ENCODE results near the gene EPS15.

Gene EPS15

DNA sequence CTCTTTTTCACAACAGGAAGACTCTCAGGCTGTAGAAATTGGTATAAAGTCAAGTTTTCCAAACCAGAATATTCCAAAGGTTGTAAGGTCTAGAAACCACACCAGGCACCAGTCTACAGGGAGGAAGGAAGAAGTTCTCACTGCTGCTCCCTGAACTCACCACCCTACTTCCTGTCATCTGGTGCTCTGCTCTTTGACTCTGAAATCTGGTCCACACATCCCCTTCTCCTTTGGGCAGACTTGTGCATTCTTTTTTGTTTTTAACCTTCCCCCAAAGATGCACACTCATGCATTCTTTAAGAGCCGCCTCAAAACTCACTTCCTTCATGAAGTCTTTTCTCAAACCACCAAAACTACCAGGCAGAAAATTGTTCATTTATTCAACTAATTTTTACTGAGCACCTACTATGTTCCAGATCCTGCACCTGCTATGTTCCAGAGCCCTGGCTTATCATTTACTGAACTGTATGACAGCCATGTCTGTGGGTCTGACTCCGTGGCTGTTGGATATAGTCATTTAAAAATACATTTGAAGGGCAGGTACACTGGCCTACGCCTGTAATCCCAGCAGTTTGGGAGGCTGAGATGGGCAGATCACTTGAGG, 30.1 kb upstream of the EPS15 start:
- no peak overlapping the region for H3K9ac ChIP-seq (ENCODE audit: low read length)
- H4K20me1 ChIP-seq (ENCODE audit: insufficient read depth, low read length): no peaks in the 10 kb centered on the region
- TF ChIP-seq, protein P1, sequence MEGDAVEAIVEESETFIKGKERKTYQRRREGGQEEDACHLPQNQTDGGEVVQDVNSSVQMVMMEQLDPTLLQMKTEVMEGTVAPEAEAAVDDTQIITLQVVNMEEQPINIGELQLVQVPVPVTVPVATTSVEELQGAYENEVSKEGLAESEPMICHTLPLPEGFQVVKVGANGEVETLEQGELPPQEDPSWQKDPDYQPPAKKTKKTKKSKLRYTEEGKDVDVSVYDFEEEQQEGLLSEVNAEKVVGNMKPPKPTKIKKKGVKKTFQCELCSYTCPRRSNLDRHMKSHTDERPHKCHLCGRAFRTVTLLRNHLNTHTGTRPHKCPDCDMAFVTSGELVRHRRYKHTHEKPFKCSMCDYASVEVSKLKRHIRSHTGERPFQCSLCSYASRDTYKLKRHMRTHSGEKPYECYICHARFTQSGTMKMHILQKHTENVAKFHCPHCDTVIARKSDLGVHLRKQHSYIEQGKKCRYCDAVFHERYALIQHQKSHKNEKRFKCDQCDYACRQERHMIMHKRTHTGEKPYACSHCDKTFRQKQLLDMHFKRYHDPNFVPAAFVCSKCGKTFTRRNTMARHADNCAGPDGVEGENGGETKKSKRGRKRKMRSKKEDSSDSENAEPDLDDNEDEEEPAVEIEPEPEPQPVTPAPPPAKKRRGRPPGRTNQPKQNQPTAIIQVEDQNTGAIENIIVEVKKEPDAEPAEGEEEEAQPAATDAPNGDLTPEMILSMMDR (IDR thresholded peaks at IDR 0.05; ENCODE audit: low read length): no peak
- peak overlapping the region; percentile 39 for H2AFZ ChIP-seq (ENCODE audit: low read length)
- no peaks in the 10 kb centered on the region for H3K27me3 ChIP-seq (replicated peaks; ENCODE audit: insufficient read depth, low read length)
- H3K9me2 ChIP-seq (replicated peaks; ENCODE audit: insufficient read depth, low read length): no peaks in the 10 kb centered on the region
- peaks cover 4% of the 10 kb centered on the region for H3F3A ChIP-seq (ENCODE audit: insufficient read depth, low read length)
- peak; percentile 44 for DNase-seq
- peak overlapping the region; percentile 12 for H3K4me2 ChIP-seq (ENCODE audit: low read depth, low read length)
- H3K9me3 ChIP-seq (replicated peaks; ENCODE audit: insufficient read depth, low read length): no peaks in the 10 kb centered on the region
- H3K27ac ChIP-seq (ENCODE audit: low read length): peak overlapping the region; percentile 15; the same call in 1 of the 2 replicates
- H3K4me3 ChIP-seq (ENCODE audit: low read length): no peak overlapping the region
- H3K36me3 ChIP-seq (replicated peaks; ENCODE audit: insufficient read depth, low read length): no peaks in the 10 kb centered on the region
- peaks cover 12% of the 10 kb centered on the region for H3K4me1 ChIP-seq (ENCODE audit: low read length)
- no peaks in the 10 kb centered on the region for H3K79me2 ChIP-seq (ENCODE audit: low read length)

DNA sequence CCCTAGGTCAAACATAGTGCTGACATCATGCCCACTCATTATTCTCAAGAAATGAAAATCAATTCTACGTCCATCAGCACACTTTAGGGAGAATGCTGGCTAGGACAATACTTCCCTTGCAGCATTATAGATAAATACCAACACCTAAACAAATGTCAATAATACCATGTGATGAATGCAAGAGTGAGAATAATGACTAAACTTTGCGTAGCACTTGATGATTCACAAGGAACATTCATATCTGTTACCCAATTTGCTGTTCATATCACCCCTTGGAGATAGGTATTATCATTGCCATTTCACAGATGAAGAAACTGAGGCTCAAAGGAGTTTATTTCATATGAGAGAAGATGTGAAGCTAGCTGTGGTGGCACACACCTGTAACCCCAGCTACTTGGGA, 24.8 kb upstream of the EPS15 start:
- no peak overlapping the region for H3K4me2 ChIP-seq (ENCODE audit: low read depth, low read length)
- no peak overlapping the region for H3K27ac ChIP-seq (ENCODE audit: low read length)
- H3K4me1 ChIP-seq (ENCODE audit: low read length): peaks cover 7% of the 10 kb centered on the region
- H3F3A ChIP-seq (ENCODE audit: insufficient read depth, low read length): peaks cover 1% of the 10 kb centered on the region
- no peaks in the 10 kb centered on the region for H3K9me3 ChIP-seq (replicated peaks; ENCODE audit: insufficient read depth, low read length)
- no peak overlapping the region for H3K9ac ChIP-seq (ENCODE audit: low read length)
- H3K36me3 ChIP-seq (replicated peaks; ENCODE audit: insufficient read depth, low read length): no peaks in the 10 kb centered on the region
- DNase-seq: no peak
- H3K79me2 ChIP-seq (ENCODE audit: low read length): no peaks in the 10 kb centered on the region
- no peak overlapping the region for H2AFZ ChIP-seq (ENCODE audit: low read length)
- no peaks in the 10 kb centered on the region for H4K20me1 ChIP-seq (ENCODE audit: insufficient read depth, low read length)
- H3K9me2 ChIP-seq (replicated peaks; ENCODE audit: insufficient read depth, low read length): no peaks in the 10 kb centered on the region
- H3K27me3 ChIP-seq (replicated peaks; ENCODE audit: insufficient read depth, low read length): no peaks in the 10 kb centered on the region
- no peak overlapping the region for H3K4me3 ChIP-seq (ENCODE audit: low read length)
- no peak for TF ChIP-seq EZH2 (optimal IDR thresholded peaks at IDR 0.05; ENCODE audit: low read depth, low read length)
- TF ChIP-seq EZH2phosphoT487 (IDR thresholded peaks at IDR 0.05; ENCODE audit: low read length): no peak
- TF ChIP-seq, protein P1 (IDR thresholded peaks at IDR 0.05; ENCODE audit: low read length): no peak

DNA sequence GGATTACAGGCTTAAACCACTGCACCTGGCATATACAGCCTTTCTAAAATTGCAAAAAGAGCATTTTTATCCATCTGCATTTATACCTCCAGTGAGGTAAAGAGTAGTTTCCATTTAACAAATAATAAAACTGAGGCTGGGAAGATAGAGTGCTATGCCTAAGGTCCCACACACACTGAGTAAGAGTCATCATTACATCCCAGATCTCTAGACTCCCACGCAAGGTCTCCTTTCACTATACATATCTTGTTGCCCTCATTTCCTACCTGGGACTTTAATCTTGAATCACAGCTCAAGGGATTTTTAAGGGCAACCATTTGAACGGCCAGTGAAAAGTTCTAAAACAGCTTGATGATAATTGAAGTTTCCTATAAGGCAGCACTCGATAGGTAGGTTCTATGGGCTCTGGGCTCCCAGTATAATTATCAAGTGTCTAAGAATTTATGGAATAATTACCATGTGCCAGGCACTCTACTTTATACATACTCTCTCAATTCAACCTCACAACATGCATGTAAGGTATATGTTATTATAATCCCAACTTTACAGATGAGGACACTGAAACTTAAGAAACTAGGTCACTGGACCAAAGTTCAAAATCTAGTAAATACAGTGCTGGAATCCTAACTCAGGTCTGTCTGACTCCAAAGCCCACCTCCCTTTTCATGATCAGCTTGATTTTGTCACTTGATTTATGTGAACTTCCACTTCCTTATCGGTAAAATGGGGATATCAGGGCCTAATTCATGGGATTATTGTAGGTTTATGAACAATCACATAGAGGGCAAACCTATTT, 23.3 kb upstream of the EPS15 start:
- no peak overlapping the region for H3K4me3 ChIP-seq (ENCODE audit: low read length)
- no peak overlapping the region for H2AFZ ChIP-seq (ENCODE audit: low read length)
- TF ChIP-seq EZH2 (optimal IDR thresholded peaks at IDR 0.05; ENCODE audit: low read depth, low read length): no peak
- TF ChIP-seq, protein P1 (IDR thresholded peaks at IDR 0.05; ENCODE audit: low read length): no peak
- TF ChIP-seq EZH2phosphoT487 (IDR thresholded peaks at IDR 0.05; ENCODE audit: low read length): no peak
- no peaks in the 10 kb centered on the region for H4K20me1 ChIP-seq (ENCODE audit: insufficient read depth, low read length)
- H3K79me2 ChIP-seq (ENCODE audit: low read length): no peaks in the 10 kb centered on the region
- H3K9me2 ChIP-seq (replicated peaks; ENCODE audit: insufficient read depth, low read length): no peaks in the 10 kb centered on the region
- no peaks in the 10 kb centered on the region for H3K9me3 ChIP-seq (replicated peaks; ENCODE audit: insufficient read depth, low read length)
- H3K27ac ChIP-seq (ENCODE audit: low read length): no peak overlapping the region
- no peak for DNase-seq
- no peaks in the 10 kb centered on the region for H3K27me3 ChIP-seq (replicated peaks; ENCODE audit: insufficient read depth, low read length)
- H3K4me1 ChIP-seq (ENCODE audit: low read length): no peaks in the 10 kb centered on the region
- no peak overlapping the region for H3K4me2 ChIP-seq (ENCODE audit: low read depth, low read length)
- H3F3A ChIP-seq (ENCODE audit: insufficient read depth, low read length): no peaks in the 10 kb centered on the region
- H3K9ac ChIP-seq (ENCODE audit: low read length): no peak overlapping the region
- H3K36me3 ChIP-seq (replicated peaks; ENCODE audit: insufficient read depth, low read length): no peaks in the 10 kb centered on the region

Measured in MM.1S (cell line).